ENCODE results near the gene ATP2B1.

DNA sequence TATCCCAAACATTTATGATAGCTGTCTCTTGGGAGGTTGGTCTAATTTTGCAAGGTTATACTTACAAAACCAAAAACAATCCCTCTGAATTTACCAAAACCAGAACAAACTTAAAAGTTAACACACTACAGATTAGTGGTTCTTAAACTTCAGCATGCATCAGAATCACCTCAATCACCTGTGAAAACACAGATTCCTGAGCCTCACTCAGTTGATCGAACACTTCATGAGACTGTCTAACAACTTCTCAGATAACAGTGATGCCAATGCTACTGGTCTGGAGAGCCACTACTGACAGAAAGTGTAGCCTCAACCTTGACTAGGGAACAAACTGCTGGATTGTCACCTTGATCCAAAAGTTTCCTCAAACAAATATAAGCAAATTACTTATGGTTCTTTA, 44.2 kb downstream of the ATP2B1 start:
- no peak for TF ChIP-seq POLR2A (IDR thresholded peaks at IDR 0.05)
- TF ChIP-seq, protein P1, sequence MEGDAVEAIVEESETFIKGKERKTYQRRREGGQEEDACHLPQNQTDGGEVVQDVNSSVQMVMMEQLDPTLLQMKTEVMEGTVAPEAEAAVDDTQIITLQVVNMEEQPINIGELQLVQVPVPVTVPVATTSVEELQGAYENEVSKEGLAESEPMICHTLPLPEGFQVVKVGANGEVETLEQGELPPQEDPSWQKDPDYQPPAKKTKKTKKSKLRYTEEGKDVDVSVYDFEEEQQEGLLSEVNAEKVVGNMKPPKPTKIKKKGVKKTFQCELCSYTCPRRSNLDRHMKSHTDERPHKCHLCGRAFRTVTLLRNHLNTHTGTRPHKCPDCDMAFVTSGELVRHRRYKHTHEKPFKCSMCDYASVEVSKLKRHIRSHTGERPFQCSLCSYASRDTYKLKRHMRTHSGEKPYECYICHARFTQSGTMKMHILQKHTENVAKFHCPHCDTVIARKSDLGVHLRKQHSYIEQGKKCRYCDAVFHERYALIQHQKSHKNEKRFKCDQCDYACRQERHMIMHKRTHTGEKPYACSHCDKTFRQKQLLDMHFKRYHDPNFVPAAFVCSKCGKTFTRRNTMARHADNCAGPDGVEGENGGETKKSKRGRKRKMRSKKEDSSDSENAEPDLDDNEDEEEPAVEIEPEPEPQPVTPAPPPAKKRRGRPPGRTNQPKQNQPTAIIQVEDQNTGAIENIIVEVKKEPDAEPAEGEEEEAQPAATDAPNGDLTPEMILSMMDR (IDR thresholded peaks at IDR 0.05) = no peak
